Fibroblast of peridontal ligament (primary cell): ENCODE data around the gene MYO16.

Source experiments
- DNase-seq: peaks from one replicate; pipeline ENCODE4 v3.0.0-alpha.2; 2010; ENCODE audit errors: extremely low read depth

MYO16 gene

DNA sequence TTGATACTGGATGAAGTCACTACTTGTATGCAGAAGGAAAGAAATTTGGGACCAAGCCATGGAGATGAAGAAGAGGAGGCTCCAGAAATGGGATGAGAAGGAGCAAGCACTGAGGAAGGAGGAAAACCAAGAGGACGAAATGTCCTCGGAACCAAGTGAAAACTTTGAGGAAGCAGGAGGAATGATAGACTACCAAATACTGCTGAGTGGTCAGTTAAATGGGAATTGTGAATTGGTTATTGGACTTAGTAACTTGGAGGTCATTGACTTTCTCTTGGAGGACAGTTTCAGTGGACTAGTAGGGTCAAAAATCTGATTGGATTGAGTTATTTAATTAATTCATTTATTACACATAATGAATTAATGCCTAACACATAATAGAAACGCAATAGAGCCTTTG is 167.9 kb downstream of the MYO16 start:
- DNase-seq = no peak

DNA sequence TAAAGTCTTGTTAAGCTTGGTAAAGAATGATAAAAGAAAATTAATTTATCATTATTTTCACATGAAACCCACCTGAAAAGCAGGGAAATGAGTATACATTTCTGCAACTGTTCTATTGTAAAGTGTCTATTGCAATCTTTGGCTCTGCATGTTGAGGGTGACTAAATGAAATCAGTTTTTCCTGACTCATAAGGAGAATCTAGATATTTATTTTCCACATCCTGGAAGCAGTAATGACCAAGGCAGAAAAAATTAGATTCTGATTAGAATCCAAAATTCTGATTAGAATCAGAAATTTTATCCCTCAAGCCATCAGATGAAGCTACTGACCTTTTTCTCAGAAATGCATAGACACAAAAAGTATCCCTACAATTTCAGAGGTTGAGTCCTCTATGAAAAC is 178.4 kb downstream of the MYO16 start:
- peak; percentile 41 for DNase-seq

DNA sequence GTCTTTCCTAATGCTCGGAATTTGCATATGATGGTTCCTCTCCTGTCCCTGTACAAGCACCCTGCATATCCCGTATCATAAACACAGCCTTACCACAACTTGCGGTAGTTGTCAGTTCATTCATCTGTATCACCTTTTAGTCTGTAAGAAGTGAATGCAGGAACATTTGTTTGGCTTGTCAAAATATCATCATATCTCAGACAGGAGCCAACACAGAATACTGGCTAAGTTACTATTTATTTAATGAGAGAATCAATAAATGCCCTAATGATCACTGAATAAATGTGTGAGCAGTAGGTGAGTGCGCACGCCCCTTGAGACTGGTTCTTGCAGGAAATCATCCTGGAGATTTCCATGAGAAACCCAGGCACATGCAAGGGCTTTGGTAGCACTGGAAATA is 182.8 kb downstream of the MYO16 start:
- DNase-seq = no peak

DNA sequence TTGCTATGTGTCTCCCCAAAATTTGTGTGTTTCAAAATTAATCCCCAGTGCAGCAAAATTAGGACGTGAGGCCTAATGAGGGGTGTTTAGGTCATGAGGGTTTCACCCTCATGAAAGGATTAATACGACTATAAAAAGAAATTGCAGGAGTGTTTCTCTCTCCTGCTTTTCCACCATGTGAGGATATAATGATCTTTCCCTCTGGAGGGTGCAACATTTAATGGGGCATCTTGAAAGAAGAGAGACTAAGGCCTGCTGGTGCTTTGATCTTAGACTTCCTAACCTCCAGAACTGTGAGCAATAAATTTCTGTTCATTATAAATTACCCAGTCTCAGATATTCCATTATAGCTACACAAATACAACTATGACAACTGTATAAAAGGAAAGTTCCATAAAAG is 183.2 kb downstream of the MYO16 start:
- no peak for DNase-seq

DNA sequence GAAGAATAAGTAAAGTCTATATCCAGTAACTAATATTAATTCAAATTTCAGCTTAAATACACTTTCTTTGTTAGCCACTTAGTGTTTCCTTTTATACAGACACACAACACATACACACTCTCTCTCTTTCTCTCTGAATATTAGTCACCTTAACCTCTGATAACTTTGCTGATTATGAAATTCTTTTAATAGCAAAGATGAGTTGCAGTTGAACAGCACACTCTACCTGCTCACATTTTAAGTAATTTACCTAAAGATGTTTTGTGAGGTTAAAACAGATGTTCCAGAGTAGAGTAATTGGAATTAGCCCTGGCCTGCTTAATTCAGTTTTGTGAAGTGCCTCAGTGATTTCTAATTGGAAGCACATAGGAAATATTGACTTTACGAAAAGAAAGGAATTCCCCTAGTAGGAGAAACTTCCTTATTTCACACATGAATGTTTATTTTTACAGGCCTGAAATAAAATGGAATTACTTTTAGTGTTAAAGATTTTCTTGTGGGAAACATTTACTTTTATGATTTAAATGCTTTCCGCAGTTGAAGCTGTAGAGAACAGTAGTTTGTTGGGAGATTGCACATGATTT is 184.3 kb downstream of the MYO16 start:
- no peak for DNase-seq

DNA sequence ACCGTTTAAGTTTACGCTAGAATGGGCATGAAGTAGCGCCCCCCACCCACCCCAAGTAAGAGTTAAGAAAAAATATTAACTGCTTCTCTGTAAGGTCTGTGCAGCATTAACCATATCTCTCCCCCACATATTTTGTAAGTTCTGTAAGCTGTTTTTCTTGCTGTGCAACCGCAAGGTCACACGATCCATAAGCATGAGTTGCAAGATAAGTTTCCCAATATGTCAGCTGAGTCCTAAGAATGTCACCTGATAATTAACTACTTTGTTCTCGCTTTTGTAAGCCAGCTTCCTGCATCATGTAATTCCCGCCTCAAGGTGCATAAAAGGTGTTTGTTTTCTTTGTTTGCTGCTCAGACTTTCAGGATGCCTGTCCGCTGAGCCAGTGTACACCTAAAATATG is 187.0 kb downstream of the MYO16 start:
- no peak for DNase-seq

DNA sequence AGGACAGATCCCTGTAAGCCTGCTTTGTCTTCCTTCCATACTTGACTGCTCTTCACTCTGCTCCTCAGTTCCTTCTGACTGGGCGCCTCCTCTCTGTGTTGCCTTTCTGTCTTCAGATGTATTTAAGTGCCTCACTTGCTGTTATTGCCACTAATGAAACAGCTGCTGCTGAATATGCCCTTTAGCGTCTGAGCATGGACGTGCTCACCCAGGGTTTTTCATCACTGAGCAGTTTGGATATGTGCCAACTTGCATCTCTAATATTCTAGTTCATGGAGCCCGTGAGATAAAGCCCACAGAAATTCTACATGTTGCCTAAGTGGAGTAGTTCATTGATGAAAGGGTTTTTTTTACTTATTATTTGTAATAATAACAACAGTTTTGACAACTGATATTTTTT is 198.2 kb downstream of the MYO16 start:
- no peak for DNase-seq

DNA sequence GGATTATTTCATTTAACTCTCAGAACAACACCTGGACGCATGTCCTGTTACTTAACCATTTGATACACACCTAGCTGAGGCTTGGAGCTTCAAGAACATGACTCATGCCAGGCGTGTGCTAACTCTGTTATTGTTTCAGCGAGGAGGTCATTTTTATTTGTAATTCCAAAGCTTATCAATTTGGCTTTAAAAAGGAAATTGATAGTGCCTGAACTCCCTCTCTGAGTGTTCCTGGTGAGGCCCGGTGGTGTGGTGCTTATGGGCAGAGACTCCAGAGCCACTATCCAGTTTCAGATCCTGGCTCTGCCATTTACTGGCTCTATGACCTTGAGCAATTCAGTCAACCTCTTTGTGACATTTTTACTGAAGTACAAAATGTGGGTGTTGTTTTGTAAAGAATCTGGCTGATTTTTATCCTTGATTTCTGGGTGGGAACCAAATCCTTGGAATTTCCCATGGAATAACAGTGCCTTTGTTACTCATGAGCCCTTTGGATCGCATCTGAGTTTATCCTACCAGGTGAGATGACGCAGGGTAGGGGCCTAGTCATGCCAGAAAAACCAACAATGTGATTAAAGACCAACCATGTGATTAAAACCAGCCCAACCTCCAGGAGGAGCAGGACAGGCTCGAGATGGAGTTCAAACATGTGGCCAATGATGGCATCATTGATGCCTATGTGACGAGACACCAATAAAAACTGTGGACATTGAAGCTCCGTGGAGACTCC is 198.8 kb downstream of the MYO16 start:
- no peak for DNase-seq

DNA sequence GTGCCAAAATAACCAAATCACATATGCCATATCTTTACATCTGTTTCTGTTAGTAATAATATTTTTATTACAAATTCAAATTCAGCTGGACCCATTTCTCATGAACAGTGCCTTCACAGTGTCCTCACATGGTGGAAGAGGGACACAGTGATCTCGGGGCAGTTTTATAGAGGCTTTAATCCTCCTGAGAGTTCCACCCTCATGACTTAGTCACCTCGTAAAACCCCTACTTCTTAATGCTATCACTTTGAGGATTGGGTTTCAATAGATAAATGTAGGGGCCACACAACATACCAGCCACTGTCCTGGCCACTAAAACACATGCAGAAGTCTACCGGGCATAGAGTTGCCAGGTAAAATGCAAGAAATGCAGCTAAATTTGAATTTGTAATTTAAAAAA is 201.5 kb downstream of the MYO16 start:
- DNase-seq = no peak

DNA sequence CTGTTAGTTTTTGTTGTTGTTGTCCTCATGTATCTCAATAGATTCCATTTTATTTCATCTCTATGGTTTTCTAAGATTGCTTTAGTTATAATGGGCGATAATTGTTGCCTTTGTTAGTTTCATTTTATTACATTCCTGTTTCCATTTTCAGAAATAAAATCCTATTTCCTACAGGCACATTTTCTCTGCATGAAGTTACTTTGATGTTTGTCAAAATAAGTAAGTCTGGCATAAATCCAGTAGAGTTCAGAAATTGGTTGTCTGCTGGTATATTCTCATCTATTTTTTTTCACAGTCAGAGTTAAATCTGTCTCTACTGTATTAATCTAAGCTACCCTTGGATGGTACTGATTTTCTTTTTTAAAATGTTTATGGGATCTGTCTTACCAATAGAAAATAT is 204.1 kb downstream of the MYO16 start:
- DNase-seq = no peak

DNA sequence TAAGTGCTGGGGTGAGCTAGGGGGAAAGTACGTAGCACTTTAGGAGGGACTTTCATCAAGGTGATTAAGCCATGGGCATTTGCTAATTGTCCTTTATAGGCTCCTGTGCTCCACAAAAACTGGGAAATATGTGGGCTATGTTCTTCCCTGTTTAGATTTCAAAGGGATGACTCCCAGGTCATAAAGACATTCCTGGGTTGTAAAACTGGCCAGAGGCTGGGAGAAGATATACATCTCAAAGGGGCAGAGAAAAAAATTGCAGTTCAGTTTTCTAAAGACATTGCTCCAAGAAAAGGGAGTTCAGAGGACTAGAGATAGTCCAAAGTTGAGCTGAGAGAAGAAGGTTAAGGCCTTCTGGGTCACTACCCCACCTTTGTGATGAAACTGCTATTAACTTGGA is 204.8 kb downstream of the MYO16 start:
- no peak for DNase-seq

DNA sequence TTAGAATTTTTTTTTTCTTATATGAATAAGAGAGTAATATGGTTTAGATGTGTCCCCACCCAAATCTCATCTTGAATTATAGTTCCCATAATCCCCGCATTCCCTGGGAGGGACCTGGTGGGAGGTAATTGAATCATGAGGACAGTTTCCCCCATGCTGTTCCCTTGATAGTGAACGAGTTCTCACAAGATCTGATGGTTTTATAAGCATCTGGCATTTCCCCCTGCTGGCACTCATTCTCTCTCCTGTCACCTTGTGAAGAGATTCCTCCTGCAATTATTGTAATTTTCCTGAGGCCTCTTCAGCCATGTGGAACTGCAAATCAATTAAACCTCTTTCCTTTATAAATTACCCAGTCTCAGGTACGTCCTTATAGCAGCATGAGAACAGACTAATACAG is 205.7 kb downstream of the MYO16 start:
- DNase-seq = no peak

DNA sequence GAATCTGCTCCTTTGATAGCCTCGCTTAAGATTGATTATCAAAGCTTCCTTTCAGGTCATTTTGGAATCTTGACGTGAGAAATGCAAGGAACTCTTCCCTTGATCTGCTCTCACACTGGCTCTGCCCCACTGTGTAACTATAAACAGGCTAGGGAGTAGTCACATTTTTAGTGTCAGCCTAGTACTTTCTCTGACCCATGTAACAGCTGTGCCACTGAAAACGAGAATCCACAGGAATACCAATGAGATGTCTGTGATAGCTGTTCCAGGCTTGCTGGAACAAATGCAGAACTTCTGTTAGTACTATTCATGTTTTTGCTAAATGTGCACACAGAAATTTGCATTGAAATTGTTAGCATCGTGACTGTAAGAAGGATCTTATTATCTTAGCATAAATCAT is 221.3 kb downstream of the MYO16 start:
- DNase-seq = peak; percentile 3

DNA sequence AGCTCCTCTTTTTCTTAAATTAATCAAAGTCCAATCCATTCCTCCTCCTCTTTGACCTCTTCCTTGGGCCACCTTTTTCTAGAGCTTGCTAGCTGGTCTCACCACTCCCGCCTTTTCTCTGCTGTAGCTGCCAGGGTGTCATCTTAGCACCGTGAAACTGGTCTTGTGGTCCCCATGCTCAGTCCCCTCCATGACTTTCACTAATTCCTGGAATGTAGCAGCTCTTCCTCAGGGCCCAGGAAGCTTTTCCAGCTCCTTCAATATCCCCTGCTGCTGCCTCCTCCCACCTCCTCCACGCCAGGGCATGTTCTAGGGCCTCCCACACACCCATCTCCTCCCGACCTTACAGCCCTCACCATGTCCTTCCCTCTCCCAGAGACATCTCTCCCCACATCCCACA is 222.2 kb downstream of the MYO16 start:
- DNase-seq = no peak

DNA sequence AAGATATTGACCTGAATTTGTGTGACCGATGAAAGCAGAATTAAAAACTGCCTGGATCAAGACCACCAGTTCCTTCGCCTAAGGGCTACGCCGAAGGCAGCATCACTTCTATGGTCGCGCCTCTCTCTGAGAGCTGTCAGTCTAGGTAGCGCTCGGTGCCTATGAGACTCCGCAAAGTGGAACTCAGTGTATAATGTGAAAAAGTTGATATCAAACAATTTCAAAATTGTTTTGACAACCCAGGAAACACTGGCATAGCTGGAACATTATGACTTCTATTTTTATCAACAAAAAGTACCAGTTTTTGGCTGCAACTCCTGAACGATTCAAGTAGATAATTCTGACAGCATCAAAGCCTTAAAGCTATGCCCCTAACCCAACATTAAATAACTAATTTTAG is 223.6 kb downstream of the MYO16 start:
- DNase-seq = no peak

DNA sequence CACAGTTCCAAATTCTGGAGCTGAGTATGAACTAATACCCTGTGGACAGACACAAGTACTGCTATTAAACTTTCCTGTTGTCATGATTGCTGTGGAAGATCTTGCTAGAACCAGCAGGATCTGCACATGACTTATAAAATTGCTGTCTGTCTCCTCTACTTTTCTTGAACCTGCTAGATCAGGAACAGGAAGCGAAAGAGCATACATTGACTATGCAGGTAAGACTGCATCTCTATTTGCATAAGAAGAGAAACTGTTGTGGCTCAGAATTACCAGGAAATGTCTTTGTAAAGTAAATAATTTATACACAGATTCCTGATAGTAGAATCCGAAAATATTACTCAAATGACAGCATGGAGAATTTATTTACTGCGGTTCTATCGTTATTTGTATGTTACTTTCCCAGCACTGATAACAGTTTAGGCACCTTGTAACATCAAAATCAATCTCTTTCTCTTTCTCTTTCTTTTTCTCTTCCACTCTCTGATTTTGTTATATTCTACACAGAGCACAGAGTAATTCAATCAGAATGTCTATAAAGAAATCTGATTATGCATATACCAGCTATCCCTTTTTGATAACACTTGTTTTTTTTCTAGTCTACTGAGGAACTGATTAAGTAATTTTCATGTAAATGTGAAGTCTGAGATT is 226.5 kb downstream of the MYO16 start:
- DNase-seq = no peak

DNA sequence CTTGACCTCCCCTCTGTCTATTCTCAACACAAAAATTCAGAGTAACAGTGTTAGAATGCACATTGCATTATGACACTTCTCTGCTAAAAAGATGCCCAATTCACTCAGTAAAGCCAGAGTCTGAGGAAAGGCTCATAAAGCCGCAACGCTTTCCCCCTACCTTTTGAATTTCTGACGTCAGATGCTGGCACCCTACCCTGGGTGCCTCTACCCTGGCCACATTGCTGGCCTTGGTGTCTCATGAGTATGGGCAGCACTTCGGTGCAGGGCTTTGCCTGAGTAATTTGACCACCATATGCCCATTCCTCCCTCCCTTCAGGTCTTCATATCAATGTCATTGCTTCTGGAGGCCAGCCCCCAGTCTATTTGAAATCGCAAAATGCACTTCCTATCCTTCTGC is 229.3 kb downstream of the MYO16 start:
- DNase-seq = no peak

DNA sequence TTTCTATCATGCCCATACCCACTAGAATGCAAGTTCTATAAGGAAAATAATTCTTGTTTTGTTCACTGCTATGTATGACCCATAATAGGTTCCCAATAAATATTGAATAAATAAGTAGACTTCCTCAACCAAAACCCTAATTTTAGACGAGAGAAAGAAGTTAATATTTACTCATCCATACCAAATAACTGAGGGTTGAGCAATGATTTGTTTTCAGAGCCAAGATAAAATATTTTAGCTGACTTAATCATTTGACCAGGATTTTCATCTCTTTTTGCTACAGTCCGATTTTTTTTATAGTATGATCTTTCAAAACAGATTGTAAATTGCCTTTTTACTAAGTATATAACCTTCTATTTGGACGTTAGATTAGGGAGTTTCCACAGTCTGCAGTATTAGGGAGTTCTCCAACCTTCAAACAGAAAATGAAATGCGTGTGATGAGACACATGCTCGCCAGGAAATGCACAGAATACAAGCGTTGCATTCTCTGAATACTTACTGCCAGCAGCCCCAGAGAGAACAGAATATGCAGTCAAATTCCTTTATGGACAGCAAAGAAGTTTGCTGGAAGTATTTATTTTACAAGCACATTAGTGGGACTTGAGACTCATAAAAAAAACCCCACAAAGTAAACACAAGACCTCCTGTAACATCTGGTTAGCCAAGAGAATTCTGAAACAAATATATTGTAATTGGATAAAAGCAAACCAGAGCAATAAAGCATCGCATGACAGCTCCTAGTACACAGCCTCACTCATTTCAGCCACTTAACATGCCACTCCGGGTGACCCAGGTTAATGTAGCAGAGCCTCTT is 230.0 kb downstream of the MYO16 start:
- peak; percentile 77 for DNase-seq

DNA sequence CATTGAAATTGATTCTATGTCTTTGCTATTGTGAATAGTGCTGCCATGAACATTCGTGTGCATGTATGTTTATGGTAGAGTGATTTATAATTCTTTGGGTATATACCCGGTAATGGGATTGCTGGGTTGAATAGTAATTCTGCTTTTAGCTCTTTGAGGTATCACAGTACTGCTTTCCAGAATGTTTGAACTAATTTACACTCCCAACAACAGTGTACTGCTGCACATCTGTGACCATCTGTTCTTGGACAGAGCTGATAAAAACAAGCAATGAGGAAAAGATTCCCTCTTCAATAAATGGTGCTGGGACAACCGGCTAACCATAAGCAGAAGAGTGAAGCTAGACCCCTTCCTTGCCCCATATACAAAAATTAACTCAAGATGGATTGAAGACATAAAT is 231.0 kb downstream of the MYO16 start:
- DNase-seq = no peak

DNA sequence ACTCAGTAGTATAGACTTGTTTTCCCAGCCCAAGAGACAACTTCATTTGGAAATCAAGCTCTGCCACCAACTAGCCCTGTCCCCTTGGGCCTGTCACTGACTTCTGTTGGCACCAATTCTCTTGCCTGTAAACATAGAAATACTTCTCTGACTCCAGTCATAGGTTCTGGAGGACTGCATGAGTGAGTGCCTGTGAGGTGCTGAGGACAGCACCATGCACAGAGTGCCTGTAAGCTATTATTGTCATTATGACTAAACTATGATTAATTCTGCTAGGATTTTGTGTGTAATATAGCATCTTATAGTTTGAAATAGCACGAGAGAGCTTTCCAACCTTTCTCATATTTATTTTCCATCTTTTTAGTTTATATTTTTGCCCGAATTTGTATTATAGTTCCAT is 247.9 kb downstream of the MYO16 start:
- peak; percentile 24 for DNase-seq

DNA sequence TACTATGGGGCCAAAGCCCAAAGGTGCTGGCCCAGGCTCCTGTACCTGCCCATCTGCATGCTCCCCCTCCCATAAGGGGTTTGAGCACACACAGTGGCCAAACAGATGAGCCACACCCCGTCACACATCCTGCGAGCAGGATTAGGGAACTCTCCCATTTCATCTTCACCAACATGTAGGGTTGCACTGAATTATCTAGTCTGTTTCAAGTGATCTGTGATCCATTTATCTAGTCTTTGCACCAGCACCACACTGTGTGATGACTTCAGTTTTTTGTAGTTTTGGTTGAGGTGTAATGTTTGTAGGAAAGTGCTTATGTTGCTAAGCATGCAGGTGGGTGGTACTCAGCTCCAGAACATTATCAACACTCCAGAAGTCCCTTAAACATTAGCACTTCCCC is 249.3 kb downstream of the MYO16 start:
- DNase-seq = no peak

DNA sequence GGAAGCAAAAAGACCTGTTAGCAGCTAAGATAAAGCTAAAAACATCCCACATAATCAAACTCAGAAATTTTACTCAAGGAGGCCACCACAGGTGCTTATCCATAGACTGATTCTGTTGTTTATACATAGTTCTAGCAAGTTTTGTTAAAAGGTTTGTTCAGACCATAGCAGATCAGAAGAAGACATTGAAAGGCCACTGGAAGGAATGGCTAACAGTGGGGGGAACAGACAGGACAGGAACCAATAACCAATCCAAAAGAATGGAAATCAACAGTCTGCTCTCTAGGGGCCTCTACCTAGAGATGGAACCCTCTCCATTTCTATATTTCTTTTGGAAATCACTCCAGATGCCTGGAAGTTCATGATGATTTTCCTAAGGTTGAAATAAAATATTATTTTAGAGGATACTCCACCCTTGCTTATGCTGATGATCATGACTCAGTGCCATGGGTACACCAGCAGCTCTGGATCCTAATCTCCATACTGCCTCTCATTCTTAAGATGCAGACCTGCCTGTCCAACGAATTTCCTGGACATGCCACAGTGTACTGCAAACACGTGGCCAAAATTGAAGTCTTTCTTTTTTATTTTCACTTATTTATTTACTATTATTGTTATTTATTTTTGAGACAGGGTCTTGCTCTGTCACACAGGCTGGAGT is 260.0 kb downstream of the MYO16 start:
- DNase-seq = no peak
